Activated CD4-positive, alpha-beta T cell treated with anti-CD3 and anti-CD28 coated beads for 1 hour (primary cell): ENCODE data around the gene ZNF850.
"Not testable (repeated sequence)": the region's sequence is repeated elsewhere in the genome, so short reads cannot be mapped to it uniquely, and the experiment has no call there.

Experiments used
- DNase-seq: peaks from one replicate; pipeline ENCODE4 v3.0.0-alpha.2; 2020

The ZNF850 gene

GRCh38 chr19:36772311-36773222 is at the start of gene ZNF850:
ZNF850 (minus strand) TSS chr19:36772807; CDS start chr19:36762606, 10,201 bp downstream.
- peak; percentile 89 for DNase-seq

GRCh38 chr19:36821758-36822157 is 49.2 kb upstream of the ZNF850 start:
- no peak for DNase-seq

- DNase-seq, result no peak
Observed at GRCh38 chr19:36819130-36819630, 46.6 kb upstream of the ZNF850 start.

- DNase-seq, result no peak
Observed at GRCh38 chr19:36807029-36807428, 34.4 kb upstream of the ZNF850 start.

DNA sequence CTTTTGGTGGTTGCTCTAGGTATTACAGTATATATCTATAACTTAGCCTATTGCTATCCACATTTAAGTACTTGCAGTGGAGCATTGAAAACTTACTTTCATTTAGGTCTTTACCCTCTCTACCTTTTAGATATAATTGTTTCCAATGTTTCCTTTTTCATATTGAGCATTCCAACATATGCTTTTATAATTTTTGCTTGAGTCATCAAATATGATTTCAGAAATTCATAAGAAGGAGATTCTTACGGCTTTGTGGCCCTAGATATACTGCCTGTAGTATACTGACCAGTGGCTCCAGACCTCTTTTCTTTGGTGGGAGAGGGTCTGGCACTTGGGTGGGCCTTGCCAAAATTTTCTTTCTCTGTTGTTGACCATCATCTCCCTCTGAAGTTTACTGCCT is 32.8 kb upstream of the ZNF850 start:
- no peak for DNase-seq

GRCh38 chr19:36797786-36798108 is 25.1 kb upstream of the ZNF850 start:
- DNase-seq, result no peak

GRCh38 chr19:36796714-36796992 is 24.0 kb upstream of the ZNF850 start:
- no peak for DNase-seq

GRCh38 chr19:36791420-36792141 is 19.0 kb upstream of the ZNF850 start:
- DNase-seq, result not testable (repeated sequence)

GRCh38 chr19:36775768-36776167 is 3.2 kb upstream of the ZNF850 start:
- DNase-seq, result no peak

- no peak for DNase-seq
Observed at GRCh38 chr19:36773223-36773579, 594 bp upstream of the ZNF850 start.

GRCh38 chr19:36771261-36772231 is 1.1 kb downstream of the ZNF850 start:
- no peak for DNase-seq

DNA sequence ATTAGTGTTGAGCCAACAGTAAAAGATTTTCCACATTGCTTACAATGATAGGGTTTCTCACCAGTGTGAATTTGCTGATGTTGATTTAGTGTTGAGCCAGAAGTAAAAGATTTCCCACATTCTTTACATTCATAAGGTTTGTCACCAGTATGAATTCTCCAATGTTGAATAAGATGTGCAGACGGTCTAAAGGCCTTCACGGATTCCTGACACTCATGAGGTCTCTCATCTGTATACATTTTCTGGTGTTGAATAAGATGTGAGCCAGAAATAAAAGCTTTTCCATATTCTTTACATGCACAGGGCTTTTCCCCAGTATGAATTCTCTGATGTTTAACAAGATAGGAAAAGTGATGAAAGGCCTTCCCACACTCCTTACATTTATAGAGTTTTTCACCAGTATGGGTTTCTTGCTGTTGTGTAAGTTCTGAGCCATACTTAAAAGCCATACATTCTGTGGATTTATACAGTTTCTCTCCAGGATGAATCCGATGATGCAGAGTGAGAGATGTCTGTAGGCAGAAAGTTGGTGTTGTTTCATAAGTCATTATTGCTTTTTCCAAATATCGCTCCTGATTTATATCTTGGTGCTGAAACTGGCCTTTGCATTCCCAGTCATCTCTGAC is 22.4 kb downstream of the ZNF850 start:
- no peak for DNase-seq

GRCh38 chr19:36749613-36750012 is 23.0 kb downstream of the ZNF850 start:
- not testable (repeated sequence) for DNase-seq

DNA sequence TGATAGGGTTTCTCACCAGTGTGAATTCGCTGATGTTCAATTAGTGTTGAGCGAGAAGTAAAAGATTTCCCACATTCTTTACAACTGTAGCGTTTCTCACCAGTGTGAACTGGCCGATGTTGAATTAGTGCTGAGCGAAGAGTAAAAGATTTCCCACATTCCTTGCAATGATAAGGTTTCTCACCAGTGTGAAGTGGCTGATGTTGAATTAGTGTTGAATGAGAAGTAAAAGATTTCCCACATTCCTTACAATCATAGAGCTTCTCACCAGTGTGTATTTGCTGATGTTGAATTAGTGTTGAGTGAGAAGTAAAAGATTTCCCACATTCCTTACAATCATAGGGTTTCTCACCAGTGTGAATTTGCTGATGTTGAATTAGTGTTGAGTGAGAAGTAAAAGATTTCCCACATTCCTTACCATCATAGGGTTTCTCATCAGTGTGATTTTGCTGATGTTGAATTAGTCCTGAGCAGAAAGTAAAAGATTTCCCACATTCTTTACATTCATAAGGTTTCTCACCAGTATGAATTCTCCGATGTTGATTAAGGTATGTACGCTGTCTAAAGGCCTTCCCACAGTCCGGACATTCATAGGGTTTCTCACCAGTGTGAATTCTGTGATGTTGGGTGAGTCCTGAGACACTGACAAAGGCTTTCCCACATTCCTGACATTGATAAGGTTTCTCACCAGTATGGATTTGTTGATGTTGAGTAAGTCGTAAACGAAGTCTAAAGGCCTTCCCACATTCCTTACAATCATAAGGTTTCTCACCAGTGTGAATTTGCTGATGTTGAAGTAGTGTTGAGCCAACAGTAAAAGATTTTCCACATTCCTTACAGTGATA is 24.0 kb downstream of the ZNF850 start:
- no peak for DNase-seq

- DNase-seq, result no peak
Observed at GRCh38 chr19:36747750-36748149, 24.9 kb downstream of the ZNF850 start.

GRCh38 chr19:36745870-36746269 is 26.7 kb downstream of the ZNF850 start:
- DNase-seq, result no peak

DNA sequence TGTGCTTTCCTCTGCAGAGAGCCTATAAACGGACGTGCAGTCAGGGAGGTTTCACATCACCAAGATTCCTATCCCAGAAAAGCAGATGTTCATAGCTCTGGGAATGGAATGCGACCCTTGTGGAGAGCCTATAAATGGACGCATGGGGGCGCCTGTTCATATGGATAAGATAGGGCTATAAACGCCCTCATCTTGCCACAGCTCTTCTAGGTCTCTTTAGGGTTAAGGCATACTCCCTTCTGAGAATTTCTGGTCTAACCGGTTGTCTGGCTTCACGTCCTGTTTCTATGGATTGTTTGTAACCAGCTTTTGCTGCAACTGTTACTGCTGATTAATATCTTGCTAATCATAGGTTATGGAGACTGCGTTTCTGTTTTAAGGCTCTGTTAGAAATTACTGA is 36.4 kb downstream of the ZNF850 start:
- not testable (repeated sequence) for DNase-seq

DNA sequence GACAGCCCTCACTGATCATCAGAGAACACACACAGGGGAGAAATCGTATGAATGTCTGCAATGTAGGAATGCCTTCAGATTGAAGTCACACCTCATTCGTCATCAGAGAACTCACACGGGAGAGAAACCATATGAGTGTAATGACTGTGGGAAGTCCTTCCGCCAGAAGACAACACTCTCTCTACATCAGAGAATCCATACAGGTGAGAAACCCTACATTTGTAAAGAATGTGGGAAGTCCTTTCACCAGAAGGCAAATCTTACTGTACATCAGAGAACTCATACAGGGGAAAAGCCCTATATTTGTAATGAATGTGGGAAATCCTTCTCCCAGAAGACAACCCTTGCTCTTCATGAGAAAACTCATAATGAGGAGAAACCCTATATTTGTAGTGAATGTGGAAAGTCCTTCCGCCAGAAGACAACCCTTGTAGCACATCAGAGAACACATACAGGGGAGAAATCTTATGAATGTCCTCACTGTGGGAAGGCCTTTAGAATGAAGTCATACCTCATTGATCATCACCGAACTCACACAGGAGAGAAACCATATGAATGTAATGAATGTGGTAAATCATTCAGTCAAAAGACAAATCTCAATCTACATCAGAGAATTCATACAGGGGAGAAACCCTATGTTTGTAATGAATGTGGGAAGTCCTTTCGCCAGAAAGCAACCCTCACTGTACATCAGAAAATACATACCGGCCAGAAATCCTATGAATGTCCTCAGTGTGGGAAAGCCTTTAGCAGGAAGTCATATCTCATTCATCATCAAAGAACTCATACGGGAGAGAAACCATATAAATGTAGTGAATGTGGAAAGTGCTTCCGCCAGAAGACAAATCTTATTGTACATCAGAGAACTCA is 52.7 kb downstream of the ZNF850 start:
- no peak for DNase-seq

DNA sequence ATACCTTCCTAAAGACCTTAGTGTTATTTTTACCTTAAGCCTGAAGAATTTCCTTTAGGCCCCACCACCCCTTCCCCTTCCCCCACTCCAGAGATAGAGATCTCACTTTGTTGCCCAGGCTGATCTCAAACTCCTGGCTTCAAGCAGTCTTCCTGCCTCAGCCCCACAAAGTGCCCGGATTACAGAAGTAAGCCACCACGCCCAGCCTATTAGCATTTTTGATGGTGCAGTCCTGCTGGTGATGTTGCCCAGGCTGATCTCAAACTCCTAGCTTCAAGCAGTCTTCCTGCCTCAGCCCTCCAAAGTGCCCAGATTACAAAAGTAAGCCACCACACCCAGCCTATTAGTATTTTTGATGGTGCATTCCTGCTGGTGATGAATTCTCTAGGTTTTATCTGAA is 63.2 kb downstream of the ZNF850 start:
- no peak for DNase-seq

DNA sequence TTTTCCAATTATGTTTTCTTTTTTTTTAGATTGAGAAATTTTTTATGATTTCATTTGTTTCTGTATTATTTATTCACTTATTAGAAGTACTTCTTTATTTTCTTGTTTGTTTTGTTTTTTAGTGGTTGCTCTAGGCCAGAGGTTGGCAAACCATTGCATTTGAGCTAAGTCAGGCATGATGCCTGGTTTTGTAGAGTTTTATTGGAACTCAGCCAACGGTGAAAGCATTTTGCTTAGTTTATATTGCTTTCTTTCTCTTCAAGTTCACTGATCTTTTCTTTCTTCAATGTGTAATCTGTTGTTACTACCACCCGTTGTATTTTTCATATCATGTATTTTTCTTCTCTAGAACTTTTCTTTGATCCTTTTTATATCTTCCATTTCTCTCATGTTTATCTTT is 65.5 kb downstream of the ZNF850 start:
- DNase-seq, result no peak

GRCh38 chr19:36688058-36688457 is 84.5 kb downstream of the ZNF850 start:
- no peak for DNase-seq
